ENCODE measurements around the gene STEAP1.
A peak's percentile ranks its signal among the peaks of the same experiment; 100 is the strongest.
"Not testable (repeated sequence)": the region's sequence is repeated elsewhere in the genome, so short reads cannot be mapped to it uniquely, and the experiment has no call there.

Gene STEAP1

GRCh38 chr7:90152642-90153253 is 1.5 kb upstream of the STEAP1 start:
- H3K4me3 ChIP-seq (ENCODE audit: low read length, poor library complexity, severe bottlenecking); H3K9me2 ChIP-seq (replicated peaks; ENCODE audit: low read depth, low read length); H4K20me1 ChIP-seq (ENCODE audit: insufficient read depth, low read length, poor library complexity, severe bottlenecking); H3K79me2 ChIP-seq (ENCODE audit: insufficient read depth, low read length); H3K4me2 ChIP-seq (ENCODE audit: low read depth, low read length, poor library complexity, severe bottlenecking); H3K9me3 ChIP-seq (ENCODE audit: insufficient read depth, low read depth, low read length); H3K9ac ChIP-seq (ENCODE audit: low read depth, low read length, poor library complexity, severe bottlenecking); H3K27me3 ChIP-seq (ENCODE audit: insufficient read depth, low read length, poor library complexity, severe bottlenecking); H3F3A ChIP-seq (ENCODE audit: low read depth); H3K36me3 ChIP-seq (ENCODE audit: insufficient read depth, low read length); H2AFZ ChIP-seq (ENCODE audit: low read length); H3K4me1 ChIP-seq (ENCODE audit: insufficient read depth, low read length, poor library complexity, severe bottlenecking): not testable (repeated sequence)
- peak; percentile 59 for TF ChIP-seq CTCF (conservative IDR thresholded peaks at IDR 0.05; ENCODE audit: low read length)

- H3K9ac ChIP-seq (ENCODE audit: low read depth, low read length, poor library complexity, severe bottlenecking): no peak overlapping the region
Observed at GRCh38 chr7:90155206-90155605, 937 bp downstream of the STEAP1 start.

GRCh38 chr7:90157331-90157730 is 3.1 kb downstream of the STEAP1 start:
- not testable (repeated sequence) for H3K4me3 ChIP-seq (ENCODE audit: low read length, poor library complexity, severe bottlenecking); H3K4me2 ChIP-seq (ENCODE audit: low read depth, low read length, poor library complexity, severe bottlenecking); H3K4me1 ChIP-seq (ENCODE audit: insufficient read depth, low read length, poor library complexity, severe bottlenecking); H3K36me3 ChIP-seq (ENCODE audit: insufficient read depth, low read length); H3F3A ChIP-seq (ENCODE audit: low read depth); H3K9ac ChIP-seq (ENCODE audit: low read depth, low read length, poor library complexity, severe bottlenecking); H4K20me1 ChIP-seq (ENCODE audit: insufficient read depth, low read length, poor library complexity, severe bottlenecking); H3K79me2 ChIP-seq (ENCODE audit: insufficient read depth, low read length); H3K9me2 ChIP-seq (replicated peaks; ENCODE audit: low read depth, low read length); H3K9me3 ChIP-seq (ENCODE audit: insufficient read depth, low read depth, low read length); H2AFZ ChIP-seq (ENCODE audit: low read length); H3K27me3 ChIP-seq (ENCODE audit: insufficient read depth, low read length, poor library complexity, severe bottlenecking)

More at GRCh38 chr7:90155206-90155605, 937 bp downstream of the STEAP1 start:
- Histone ChIP-seq H4K20me1 (ENCODE audit: insufficient read depth, low read length, poor library complexity, severe bottlenecking) (no peaks in the 10 kb centered on the region), H3F3A (ENCODE audit: low read depth) (no peaks in the 10 kb centered on the region), H3K9me3 (ENCODE audit: insufficient read depth, low read depth, low read length) (no peaks in the 10 kb centered on the region), H3K79me2 (ENCODE audit: insufficient read depth, low read length) (no peaks in the 10 kb centered on the region), H3K4me1 (ENCODE audit: insufficient read depth, low read length, poor library complexity, severe bottlenecking) (no peaks in the 10 kb centered on the region), H3K27me3 (ENCODE audit: insufficient read depth, low read length, poor library complexity, severe bottlenecking) (no peaks in the 10 kb centered on the region), H3K9me2 (replicated peaks; ENCODE audit: low read depth, low read length) (no peaks in the 10 kb centered on the region), H3K4me2 (ENCODE audit: low read depth, low read length, poor library complexity, severe bottlenecking) (no peak overlapping the region), H3K36me3 (ENCODE audit: insufficient read depth, low read length) (no peaks in the 10 kb centered on the region), H3K4me3 (ENCODE audit: low read length, poor library complexity, severe bottlenecking) (no peak overlapping the region), H2AFZ (ENCODE audit: low read length) (no peak overlapping the region)
- TF ChIP-seq EZH2phosphoT487 (IDR thresholded peaks at IDR 0.05; ENCODE audit: borderline replicate concordance): no peak
- TF ChIP-seq CTCF (conservative IDR thresholded peaks at IDR 0.05; ENCODE audit: low read length): no peak

GRCh38 chr7:90157761-90158350 is 3.6 kb downstream of the STEAP1 start:
- H3K9me2 ChIP-seq (replicated peaks; ENCODE audit: low read depth, low read length); H3K79me2 ChIP-seq (ENCODE audit: insufficient read depth, low read length); H4K20me1 ChIP-seq (ENCODE audit: insufficient read depth, low read length, poor library complexity, severe bottlenecking); H3K4me1 ChIP-seq (ENCODE audit: insufficient read depth, low read length, poor library complexity, severe bottlenecking); H3K9ac ChIP-seq (ENCODE audit: low read depth, low read length, poor library complexity, severe bottlenecking); H3K9me3 ChIP-seq (ENCODE audit: insufficient read depth, low read depth, low read length); H3K4me2 ChIP-seq (ENCODE audit: low read depth, low read length, poor library complexity, severe bottlenecking); H3K4me3 ChIP-seq (ENCODE audit: low read length, poor library complexity, severe bottlenecking); H3K27me3 ChIP-seq (ENCODE audit: insufficient read depth, low read length, poor library complexity, severe bottlenecking); H3K36me3 ChIP-seq (ENCODE audit: insufficient read depth, low read length); H2AFZ ChIP-seq (ENCODE audit: low read length); H3F3A ChIP-seq (ENCODE audit: low read depth): not testable (repeated sequence)
